Activated CD8-positive, alpha-beta T cell treated with anti-CD3 and anti-CD28 coated beads for 36 hours (primary cell): ENCODE data around the gene PILRA. TPM values are rescaled to one million over a fixed set of nuclear protein-coding genes. Genes with fewer than 3 reads are reported as not detected.

Experiments
- ATAC-seq: fragments of 200-7000 bp; cut with Tn5 transposase; one replicate; pipeline ENCODE4 v1.10.0; 2021; ENCODE audit warnings: mild to moderate bottlenecking, moderate library complexity
- CTCF ChIA-PET: fragments of 350-600 bp; sonication (Branson Sonifier 250); formaldehyde crosslinking; loops from one replicate; lab custom pipeline; 2021; ENCODE audit warnings: antibody characterized with exemption; lab: Charles Lee
- POLR2A ChIA-PET: fragments of 350-600 bp; sonication (Branson Sonifier 250); formaldehyde crosslinking; loops from one replicate; lab custom pipeline; 2021; ENCODE audit warnings: antibody characterized with exemption; lab: Charles Lee
- DNase-seq: peaks from one replicate; pipeline ENCODE4 v3.0.0-alpha.2; 2020
- H3K27ac Mint-ChIP-seq: one replicate; pipeline ENCODE4 v1.8.0; 2021; ENCODE audit warnings: mild to moderate bottlenecking, mixed read lengths
- H3K27me3 Mint-ChIP-seq: one replicate; pipeline ENCODE4 v1.8.0; 2021; ENCODE audit warnings: mixed read lengths
- H3K36me3 Mint-ChIP-seq: one replicate; pipeline ENCODE4 v1.8.0; 2021; ENCODE audit warnings: low read depth, mixed read lengths
- H3K4me1 Mint-ChIP-seq: one replicate; pipeline ENCODE4 v1.8.0; 2021; ENCODE audit warnings: low read depth, mixed read lengths
- H3K4me3 Mint-ChIP-seq: one replicate; pipeline ENCODE4 v1.8.0; 2021; ENCODE audit warnings: mild to moderate bottlenecking, moderate library complexity, mixed read lengths
- H3K9me3 Mint-ChIP-seq: one replicate; pipeline ENCODE4 v1.8.0; 2021; ENCODE audit warnings: mixed read lengths
- CTCF ChIP-seq: fragments of 200-600 bp; IDR thresholded peaks from one replicate; pipeline ENCODE4 v1.8.0; 2022; ENCODE audit warnings: antibody characterized with exemption, mild to moderate bottlenecking
- intact Hi-C: fragments of 100-400 bp; cut with micrococcal nuclease; formaldehyde crosslinking; loops from one replicate; pipeline ENCODE4 v1.10.0; 2022
- total RNA-seq, 2 experiments: library from RNA; stranded (reverse); gene quantifications; one replicate each; pipeline ENCODE4 v1.2.3, GENCODE V29; 2021

PILRA gene
- total RNA-seq, 2 experiments from 2014 or later, result 5.8 to 6.6 TPM

GRCh38 chr7:100419660-100420226 is 46.5 kb downstream of the PILRA start:
- CTCF ChIA-PET, result interaction anchor here (0.9 to 6.2 kb wide), 2 partner anchors 12 to 18 kb away, joined by 4 to 34 read pairs; no protein-coding TSS in a partner anchor
- H3K4me1 Mint-ChIP-seq, result peaks cover 4% of the 10 kb centered on the region
- DNase-seq, result no peak
- H3K4me3 Mint-ChIP-seq, result no peak overlapping the region
- H3K27me3 Mint-ChIP-seq, result no peaks in the 10 kb centered on the region
- POLR2A ChIA-PET, result interaction anchor here (0.9 kb wide), 1 partner anchor 73 kb away, joined by 3 read pairs; no protein-coding TSS in a partner anchor
- peak overlapping the region; percentile 19 for H3K27ac Mint-ChIP-seq
- ATAC-seq, result no peak
- no peak for TF ChIP-seq CTCF
- no peaks in the 10 kb centered on the region for H3K36me3 Mint-ChIP-seq
- intact Hi-C loops, result no loop called here
- no peaks in the 10 kb centered on the region for H3K9me3 Mint-ChIP-seq

- H3K9me3 Mint-ChIP-seq, result no peaks in the 10 kb centered on the region
- H3K4me3 Mint-ChIP-seq, result no peak overlapping the region
- ChIA-PET POLR2A (no interaction called here), CTCF (interaction anchor here (1.5 to 6.2 kb wide), 2 partner anchors 16 to 290 kb away, joined by 4 to 34 read pairs; no protein-coding TSS in a partner anchor)
- H3K4me1 Mint-ChIP-seq, result peaks cover 6% of the 10 kb centered on the region
- intact Hi-C loops, result no loop called here
- no peaks in the 10 kb centered on the region for H3K36me3 Mint-ChIP-seq
- no peak overlapping the region for H3K27ac Mint-ChIP-seq
- ATAC-seq (no peak), DNase-seq (no peak)
- H3K27me3 Mint-ChIP-seq, result no peaks in the 10 kb centered on the region
- no peak for TF ChIP-seq CTCF
These were observed 50.0 kb downstream of the PILRA start for GRCh38 chr7:100423315-100423714.

GRCh38 chr7:100425347-100425746 is 52.1 kb downstream of the PILRA start:
- Mint-ChIP-seq H3K27me3 (no peaks in the 10 kb centered on the region), H3K9me3 (no peaks in the 10 kb centered on the region), H3K36me3 (peaks cover 8% of the 10 kb centered on the region), H3K4me3 (no peak overlapping the region), H3K27ac (no peak overlapping the region), H3K4me1 (peaks cover 2% of the 10 kb centered on the region)
- no peak for TF ChIP-seq CTCF
- ChIA-PET CTCF (interaction anchor here (1.3 kb wide), 1 partner anchor 18 kb away, joined by 4 read pairs; no protein-coding TSS in a partner anchor), POLR2A (interaction anchor here (0.6 to 1.1 kb wide), 3 partner anchors 9 to 145 kb away, joined by 3 read pairs; no protein-coding TSS in a partner anchor)
- ATAC-seq (no peak), DNase-seq (no peak)
- intact Hi-C loops, result no loop called here

GRCh38 chr7:100426516-100426915 is 53.2 kb downstream of the PILRA start:
- DNase-seq (no peak), ATAC-seq (no peak)
- no peak for TF ChIP-seq CTCF
- Mint-ChIP-seq H3K36me3 (peaks cover 15% of the 10 kb centered on the region), H3K27ac (no peak overlapping the region), H3K9me3 (no peaks in the 10 kb centered on the region), H3K27me3 (no peaks in the 10 kb centered on the region), H3K4me1 (peaks cover 6% of the 10 kb centered on the region), H3K4me3 (no peak overlapping the region)
- intact Hi-C loops, result no loop called here
- ChIA-PET POLR2A (interaction anchor here (1.1 kb wide), 1 partner anchor 12 kb away, joined by 4 read pairs; no protein-coding TSS in a partner anchor), CTCF (no interaction called here)

- Mint-ChIP-seq H3K9me3 (no peaks in the 10 kb centered on the region), H3K27ac (peak overlapping the region; percentile 98), H3K27me3 (no peaks in the 10 kb centered on the region), H3K4me3 (peak overlapping the region; percentile 86), H3K4me1 (peaks cover 18% of the 10 kb centered on the region), H3K36me3 (peaks cover 26% of the 10 kb centered on the region)
- no peak for ATAC-seq
- no peak for DNase-seq
- no peak for TF ChIP-seq CTCF
- ChIA-PET POLR2A (interaction anchor here (0.6 to 2.2 kb wide), 9 partner anchors 9 to 316 kb away, joined by 3 to 12 read pairs (median 4); partner anchors contain the start of gene PPP1R35), CTCF (interaction anchor here (0.9 to 1.8 kb wide), 3 partner anchors 20 to 297 kb away, joined by 3 to 8 read pairs (median 3); no protein-coding TSS in a partner anchor)
- intact Hi-C loops, result no loop called here
These were observed 54.5 kb downstream of the PILRA start for GRCh38 chr7:100427762-100428198.
